Activated CD4-positive, alpha-beta T cell treated with anti-CD3 and anti-CD28 coated beads, Interleukin-2, Interleukin-4, amounts not matched to agents 100 ng/mL and 50 ng/mL, durations not matched to agents 16 hours and 8 hours (primary cell): Measurements from ENCODE around the gene C1QTNF1.
A peak's percentile ranks its signal among the peaks of the same experiment; 100 is the strongest.

ENCODE experiments used
- DNase-seq: peaks from one replicate; pipeline ENCODE4 v3.0.0-alpha.2; 2020; ENCODE audit warnings: low spot score

Gene C1QTNF1

GRCh38 chr17:79080349-79080748 lies 56.4 kb downstream of the C1QTNF1 start:
- DNase-seq, result no peak

GRCh38 chr17:79080761-79081290 lies 56.9 kb downstream of the C1QTNF1 start:
- no peak for DNase-seq

- DNase-seq, result no peak
These were observed 57.8 kb downstream of the C1QTNF1 start for GRCh38 chr17:79081571-79082276.

- DNase-seq, result peak; percentile 40
These were observed 58.6 kb downstream of the C1QTNF1 start for GRCh38 chr17:79082311-79083190.

GRCh38 chr17:79083191-79083971 lies 59.4 kb downstream of the C1QTNF1 start:
- DNase-seq, result no peak

DNA sequence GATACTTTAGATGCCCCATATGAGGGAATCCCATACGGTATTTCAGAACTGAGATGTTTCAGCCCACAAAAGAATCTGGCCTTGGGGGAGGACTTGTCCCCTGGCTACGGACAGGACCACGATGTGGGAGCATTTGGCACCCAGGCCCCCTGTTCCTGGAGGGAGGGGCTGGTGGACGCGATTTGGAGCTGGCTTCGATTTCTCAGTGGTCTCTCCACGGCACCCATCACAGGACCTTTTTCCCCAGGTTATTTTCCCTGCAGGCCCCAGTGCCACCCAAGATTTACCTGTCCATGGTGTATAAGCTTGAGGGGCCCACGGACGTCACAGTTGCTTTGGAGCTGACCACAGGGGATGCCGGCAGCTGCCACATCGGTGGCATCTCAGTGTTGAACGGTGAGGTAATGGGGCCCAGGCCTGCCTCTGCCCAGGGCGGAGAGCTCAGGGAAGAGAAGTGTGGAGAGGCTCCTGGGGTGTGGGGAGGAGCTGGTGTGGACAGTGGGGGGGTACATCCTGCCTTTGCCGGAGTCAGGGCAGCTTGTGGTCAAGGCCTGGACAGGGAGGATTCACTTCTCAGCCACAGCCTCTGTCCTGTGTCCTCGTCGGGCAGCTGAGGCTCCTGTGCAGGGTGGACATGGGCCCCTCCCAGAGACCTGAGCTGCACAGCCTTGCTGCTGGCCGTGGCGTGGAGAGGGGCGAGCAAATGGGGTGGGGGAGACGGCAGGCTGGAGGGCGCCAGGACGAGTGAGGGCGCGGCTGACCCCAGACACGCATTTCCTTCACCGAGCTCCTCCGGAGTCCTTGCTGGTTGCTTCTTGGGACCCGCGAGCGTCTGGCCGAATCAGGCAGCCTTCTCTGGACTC lies 60.6 kb downstream of the C1QTNF1 start:
- DNase-seq, result no peak

GRCh38 chr17:79085154-79085920 lies 61.4 kb downstream of the C1QTNF1 start:
- DNase-seq, result no peak

DNA sequence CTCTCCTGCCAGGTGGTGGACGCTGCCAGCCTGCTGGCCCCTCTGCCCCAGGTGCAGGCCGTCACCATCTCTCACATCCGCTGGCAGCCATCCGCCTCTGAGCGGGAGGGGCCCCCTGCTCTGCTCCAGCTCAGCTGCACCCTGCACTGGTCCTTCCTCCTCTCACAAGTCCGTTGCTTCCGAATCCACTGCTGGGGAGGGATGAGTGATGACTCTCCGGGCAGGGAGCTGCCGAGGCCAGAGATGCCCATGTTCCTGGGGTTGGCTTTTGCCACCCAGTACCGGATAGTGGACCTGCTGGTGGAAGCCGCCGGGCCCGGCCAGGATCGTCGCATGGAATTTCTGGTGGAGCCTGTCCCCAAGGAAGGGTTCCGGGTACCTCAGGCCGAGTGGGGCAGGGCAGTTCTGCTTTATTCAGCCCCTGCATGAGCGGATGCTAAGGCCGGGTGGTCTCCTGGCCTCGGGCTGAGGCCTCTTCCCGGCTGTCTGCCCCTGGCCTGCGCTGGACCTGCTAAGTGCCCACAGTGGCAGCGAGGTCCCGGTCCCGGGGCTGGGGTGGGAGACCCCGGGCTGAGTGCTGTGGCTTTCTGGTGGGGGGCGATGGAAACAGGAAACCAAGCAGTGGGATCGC lies 62.1 kb downstream of the C1QTNF1 start:
- DNase-seq, result no peak

DNA sequence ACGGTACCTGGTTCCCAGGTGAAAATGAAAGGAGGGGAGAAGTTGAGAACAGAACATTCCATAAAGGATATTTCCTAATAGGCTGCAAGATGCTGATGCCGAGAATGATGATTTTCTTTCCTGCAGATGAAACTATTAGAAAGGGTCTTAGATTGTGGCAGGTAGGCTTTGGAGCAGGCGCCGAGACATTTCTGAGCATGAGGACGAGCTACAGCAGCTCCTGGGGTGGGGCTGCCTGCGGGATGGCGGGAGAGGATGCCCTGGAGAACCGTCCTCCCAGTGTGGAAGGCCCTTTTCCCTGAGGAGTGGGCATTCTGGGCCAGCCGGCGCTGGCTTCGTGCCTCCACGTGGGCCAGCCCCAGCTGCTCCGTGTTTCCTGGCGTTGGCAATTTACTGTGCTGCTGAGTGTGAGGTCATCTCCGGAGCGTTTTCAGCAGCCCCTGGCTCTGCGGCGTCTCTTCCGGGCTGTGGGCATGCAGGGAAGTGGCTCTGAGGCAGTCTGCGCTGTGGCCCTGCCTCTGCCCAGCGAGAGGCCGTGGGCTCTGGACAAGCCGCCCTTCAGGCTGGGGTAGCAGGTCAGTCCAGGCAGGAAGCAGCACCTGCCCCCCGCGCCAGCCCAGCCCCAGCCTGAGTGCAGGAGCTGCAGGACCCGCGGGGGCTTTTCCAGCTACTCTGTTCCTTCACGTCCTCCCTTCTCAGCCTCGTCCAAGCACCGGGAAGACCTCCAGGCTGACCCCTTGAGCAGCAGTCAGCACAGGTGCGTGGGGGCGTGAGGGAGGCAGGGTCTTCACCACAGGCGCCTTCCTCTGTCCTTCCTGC lies 62.8 kb downstream of the C1QTNF1 start:
- no peak for DNase-seq

DNA sequence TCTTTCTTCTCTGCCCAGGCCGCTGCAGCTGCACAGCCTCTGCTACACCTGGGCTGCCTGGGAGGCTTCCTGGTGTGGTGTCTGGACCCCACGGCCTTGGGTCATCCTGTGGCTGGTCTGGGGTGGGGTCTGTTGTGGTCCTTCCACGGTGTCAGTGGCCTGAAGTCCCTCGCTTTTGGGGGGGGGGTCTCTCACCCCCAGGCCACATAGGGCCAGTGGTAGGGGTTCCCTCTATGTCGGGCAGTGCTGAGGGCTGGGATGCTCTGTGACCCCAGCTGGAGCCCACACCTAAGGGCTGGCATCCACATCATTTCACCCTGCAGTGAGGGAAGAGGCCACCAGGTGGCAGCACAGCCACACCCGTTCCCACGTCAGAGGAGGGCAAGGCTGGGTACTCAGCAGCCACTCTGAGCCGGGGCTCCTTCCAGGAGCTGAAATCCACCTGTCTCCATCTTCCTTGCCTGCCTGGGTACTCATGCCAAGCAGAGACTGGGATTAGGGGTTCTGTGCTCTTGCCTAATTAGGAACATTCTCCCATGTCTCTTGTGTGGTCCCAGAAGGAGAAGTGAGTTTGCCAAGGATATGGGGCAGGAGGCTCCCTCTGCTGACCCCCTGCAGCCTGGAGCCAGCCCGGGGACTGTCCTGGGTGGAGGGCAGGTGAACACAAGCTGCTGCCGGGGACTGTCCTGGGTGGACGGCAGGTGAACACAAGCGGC lies 63.6 kb downstream of the C1QTNF1 start:
- peak; percentile 77 for DNase-seq

DNA sequence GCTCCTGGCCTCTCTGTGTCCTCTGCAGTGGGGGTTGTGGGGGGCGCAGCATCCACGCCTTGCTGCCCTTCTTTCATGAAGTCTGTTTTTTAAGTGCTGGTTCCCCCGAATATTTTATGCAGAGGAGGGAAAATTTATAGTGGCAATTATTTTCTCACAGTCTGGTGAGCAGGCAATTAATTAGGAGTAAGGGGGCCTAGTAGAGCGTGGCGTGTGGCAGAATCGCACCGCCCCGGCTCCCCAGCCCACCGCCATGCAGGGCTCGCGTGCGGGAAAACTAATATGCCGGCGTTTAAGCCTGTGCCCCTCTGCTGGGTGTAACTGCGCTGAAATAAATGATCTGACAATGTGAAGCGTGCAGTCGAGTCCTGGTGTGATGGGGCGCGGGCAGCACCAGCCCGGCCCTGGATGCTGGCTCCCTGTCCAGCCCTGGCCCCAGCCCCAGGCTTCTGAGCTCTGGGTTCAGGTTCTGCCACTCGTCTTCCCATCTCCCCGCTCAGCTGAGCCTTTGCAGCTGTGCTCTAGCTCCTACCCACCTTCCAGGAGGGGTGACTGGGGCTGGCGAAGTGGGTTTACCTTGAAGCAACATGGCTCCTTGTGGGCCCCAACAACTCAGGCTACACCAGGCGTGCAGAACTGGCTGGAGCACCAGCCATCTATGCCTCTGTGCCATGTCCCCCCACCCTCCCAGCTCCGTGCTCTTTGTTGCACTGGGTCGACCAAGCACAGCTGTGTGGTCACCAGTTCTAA lies 64.5 kb downstream of the C1QTNF1 start:
- DNase-seq, result no peak

- DNase-seq, result no peak
These were observed 65.0 kb downstream of the C1QTNF1 start for GRCh38 chr17:79088997-79089328.

DNA sequence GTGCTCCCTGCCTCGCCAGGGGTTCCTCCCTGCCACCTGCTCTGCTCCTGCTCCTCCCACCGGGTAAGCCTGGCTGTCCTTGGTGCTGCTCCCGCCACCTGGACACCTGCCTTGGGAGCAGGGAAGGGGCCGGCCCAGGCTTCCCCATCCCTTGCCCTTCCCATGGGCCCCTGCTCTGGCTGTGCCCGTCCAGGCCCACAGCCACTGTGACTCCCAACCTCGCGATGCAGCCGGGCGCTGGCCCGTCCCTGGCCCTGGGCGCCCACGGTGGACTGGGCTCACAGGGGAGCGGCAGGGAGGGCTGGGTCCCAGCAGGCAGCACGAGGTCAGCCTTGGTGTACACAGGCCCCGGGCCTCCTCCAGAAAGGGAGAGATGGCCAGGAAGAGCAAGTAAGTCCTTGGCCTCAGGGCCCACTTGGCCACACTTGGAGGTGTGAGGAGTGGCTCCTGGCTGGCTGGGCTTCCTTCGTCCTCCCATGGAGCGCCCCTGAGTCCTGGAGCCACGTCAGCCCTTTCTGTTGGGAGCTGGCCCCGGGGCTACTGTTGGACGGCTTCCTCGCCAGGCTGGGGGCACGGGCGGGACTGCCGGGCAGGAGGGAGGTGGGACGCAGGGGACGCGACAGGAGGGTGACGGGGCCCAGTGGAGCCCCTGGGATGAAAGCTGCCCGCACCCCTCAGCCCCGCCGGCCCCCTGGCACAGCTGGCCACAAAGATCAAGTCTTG lies 65.9 kb downstream of the C1QTNF1 start:
- DNase-seq, result no peak

- DNase-seq, result no peak
These were observed 66.7 kb downstream of the C1QTNF1 start for GRCh38 chr17:79090443-79091225.

DNA sequence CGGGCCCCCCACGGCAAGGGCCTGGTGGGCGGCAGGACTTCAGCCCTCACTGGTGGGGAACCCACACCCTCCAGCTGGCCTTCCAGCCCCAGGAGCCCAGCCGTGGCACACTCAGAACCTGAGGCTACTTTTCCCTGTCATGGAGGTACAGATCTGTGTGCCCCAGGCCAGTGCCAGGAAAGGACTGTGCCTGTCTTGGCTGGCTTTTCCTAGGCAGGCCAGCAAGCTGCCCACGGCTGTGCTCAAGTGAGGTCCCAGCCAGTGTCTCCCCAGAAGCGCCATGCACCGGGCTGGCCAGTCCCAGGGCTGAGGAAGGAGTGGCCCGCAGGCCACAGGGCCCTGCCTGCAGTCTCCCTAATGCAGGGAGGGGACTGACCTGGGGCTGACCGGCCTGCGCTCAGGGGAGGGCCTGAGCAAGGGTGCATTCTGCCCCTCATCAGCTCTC lies 67.3 kb downstream of the C1QTNF1 start:
- DNase-seq, result no peak

DNA sequence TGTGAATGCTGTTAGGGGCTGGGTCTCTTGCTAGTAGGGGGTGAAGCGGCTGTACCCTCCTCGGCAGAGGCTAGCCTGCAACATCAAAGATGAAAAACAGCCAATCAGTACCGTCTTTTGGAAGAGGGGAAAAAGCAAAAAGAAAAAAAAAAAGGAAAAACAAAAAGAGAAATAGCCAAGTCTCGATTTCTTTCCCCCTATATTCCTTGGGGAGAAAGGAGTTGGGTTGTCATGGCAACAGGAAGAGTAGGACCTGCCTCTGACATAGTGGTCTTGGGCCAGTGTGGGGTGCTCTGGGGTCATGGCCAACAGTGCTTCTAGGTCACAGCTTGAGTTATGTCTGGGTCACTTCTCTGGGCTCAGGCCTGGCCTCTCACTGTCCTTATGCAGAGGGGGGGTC lies 68.6 kb downstream of the C1QTNF1 start:
- no peak for DNase-seq
